GM12873 (cell line): ENCODE data around the gene MAGEB1.

Experiments
- CTCF ChIP-seq: IDR thresholded peaks from 2 replicates; pipeline ENCODE4 v1.5.1; 2012; ENCODE audit warnings: low read depth, mild to moderate bottlenecking, moderate library complexity, low read length, control low read depth; ENCODE audit not compliant: insufficient read depth; ENCODE audit errors: missing control alignments

Gene MAGEB1

GRCh38 chrX:30228526-30228925 is 18.4 kb upstream of the MAGEB1 start:
- no peak for TF ChIP-seq CTCF

- no peak for TF ChIP-seq CTCF
Measured at GRCh38 chrX:30230395-30230794, 16.6 kb upstream of the MAGEB1 start, which contains the start of gene MAGEB3. Gene MAGEB3, plus strand, starts transcription at chrX:30230657. Its CDS starts 5,268 bp downstream, at chrX:30235925.

- no peak for TF ChIP-seq CTCF
Measured at GRCh38 chrX:30241724-30242415, 5.1 kb upstream of the MAGEB1 start, which contains the start of gene MAGEB4. Gene MAGEB4, plus strand, starts transcription at chrX:30242000. Its CDS starts 136 bp downstream, at chrX:30242136.

- TF ChIP-seq CTCF, result no peak
Measured at GRCh38 chrX:30248854-30249253, 1.9 kb downstream of the MAGEB1 start.

- TF ChIP-seq CTCF, result no peak
Measured at GRCh38 chrX:30253257-30253656, 6.3 kb downstream of the MAGEB1 start.

GRCh38 chrX:30259927-30260326 is 13.0 kb downstream of the MAGEB1 start:
- TF ChIP-seq CTCF, result no peak

- no peak for TF ChIP-seq CTCF
Measured at GRCh38 chrX:30261012-30261411, 14.1 kb downstream of the MAGEB1 start.
